Mucosa of descending colon (tissue), 3 donors: ENCODE data around the gene ADH1C. TPM values are rescaled to one million over a fixed set of nuclear protein-coding genes. Genes with fewer than 3 reads are reported as not detected.
"Not testable (repeated sequence)": the region's sequence is repeated elsewhere in the genome, so short reads cannot be mapped to it uniquely, and the experiment has no call there.

ENCODE experiments used
- ATAC-seq: fragments of 200-7000 bp; cut with Tn5 transposase; one replicate; pipeline ENCODE4 v1.9.1; 2020; ENCODE audit warnings: mild to moderate bottlenecking, moderate library complexity
- DNase-seq, 3 donors: peaks; one replicate each; pipeline ENCODE4 v3.0.0-alpha.2; 2020
- H3K36me3 ChIP-seq: fragments of 200-600 bp; one replicate; pipeline ENCODE4 v1.8.0; 2021; ENCODE audit warnings: low read depth, mild to moderate bottlenecking
- H3K4me1 ChIP-seq: fragments of 200-600 bp; one replicate; pipeline ENCODE4 v1.8.0; 2021; ENCODE audit warnings: low read depth, mild to moderate bottlenecking
- H3K4me3 ChIP-seq: fragments of 200-600 bp; one replicate; pipeline ENCODE4 v1.8.0; 2021; ENCODE audit warnings: mild to moderate bottlenecking
- H3K9me3 ChIP-seq: fragments of 200-600 bp; one replicate; pipeline ENCODE4 v1.8.0; 2021; ENCODE audit warnings: mild to moderate bottlenecking
- intact Hi-C, 2 donors: fragments of 100-400 bp; cut with DNase I in 1 of 2; cut with micrococcal nuclease in 1 of 2; formaldehyde crosslinking; loops; one replicate each; pipeline versions ENCODE4 v1.11.0 to v1.11.1; 2022; cut with DNase I, micrococcal nuclease
- total RNA-seq, 3 donors: library from RNA; stranded (reverse); fragmentation: NEBNext Ultra II Directional in 2 of 3; extraction: Animal tissue kit (Norgen Biotek cat#: 25700) in 2 of 3; gene quantifications; one replicate each; pipeline versions ENCODE4 v1.2.1 to v1.2.4, GENCODE V29; 2021 to 2023
- TF ChIP-seq, protein P1 (sequence below): fragments of 200-600 bp; IDR thresholded peaks from one replicate; pipeline ENCODE4 v1.8.0; 2022; ENCODE audit warnings: antibody characterized with exemption, mild to moderate bottlenecking
- donor health status: DM: no; HTN: no; CAD: no; lungs with moderate emphysema.
- donor health status: DM: no; HTN: no; CAD: no.
- donor health status: DM: no; HTN: yes; CAD: no.

Gene ADH1C
- total RNA-seq, 3 donors from 2014 or later = 137 to 502 (median 271) TPM

DNA sequence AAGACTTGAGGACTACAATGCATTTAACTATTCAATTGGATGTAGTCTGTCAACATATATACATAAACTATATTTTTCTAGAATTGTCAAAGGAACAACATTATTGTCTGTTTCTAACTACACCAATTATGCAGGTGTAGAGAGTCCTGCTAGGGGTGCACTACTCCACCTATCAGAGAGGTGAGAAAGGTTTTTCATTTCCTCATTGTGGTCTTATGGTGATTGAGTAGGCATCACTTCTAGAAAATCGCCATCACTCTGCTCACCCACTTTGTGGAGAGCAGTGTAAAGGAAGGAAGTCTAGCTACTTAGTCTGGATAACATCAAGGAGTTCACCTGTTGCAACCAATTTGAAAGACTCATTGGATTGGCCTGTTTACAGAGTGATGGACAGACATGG is 4.4 kb upstream of the ADH1C start:
- peaks cover 3% of the 10 kb centered on the region for H3K36me3 ChIP-seq
- DNase-seq (no peak), ATAC-seq (no peak)
- no peak overlapping the region for H3K4me3 ChIP-seq
- intact Hi-C loops = no loop called here
- H3K4me1 ChIP-seq = peaks cover 8% of the 10 kb centered on the region
- H3K9me3 ChIP-seq = no peaks in the 10 kb centered on the region
- TF ChIP-seq, protein P1, sequence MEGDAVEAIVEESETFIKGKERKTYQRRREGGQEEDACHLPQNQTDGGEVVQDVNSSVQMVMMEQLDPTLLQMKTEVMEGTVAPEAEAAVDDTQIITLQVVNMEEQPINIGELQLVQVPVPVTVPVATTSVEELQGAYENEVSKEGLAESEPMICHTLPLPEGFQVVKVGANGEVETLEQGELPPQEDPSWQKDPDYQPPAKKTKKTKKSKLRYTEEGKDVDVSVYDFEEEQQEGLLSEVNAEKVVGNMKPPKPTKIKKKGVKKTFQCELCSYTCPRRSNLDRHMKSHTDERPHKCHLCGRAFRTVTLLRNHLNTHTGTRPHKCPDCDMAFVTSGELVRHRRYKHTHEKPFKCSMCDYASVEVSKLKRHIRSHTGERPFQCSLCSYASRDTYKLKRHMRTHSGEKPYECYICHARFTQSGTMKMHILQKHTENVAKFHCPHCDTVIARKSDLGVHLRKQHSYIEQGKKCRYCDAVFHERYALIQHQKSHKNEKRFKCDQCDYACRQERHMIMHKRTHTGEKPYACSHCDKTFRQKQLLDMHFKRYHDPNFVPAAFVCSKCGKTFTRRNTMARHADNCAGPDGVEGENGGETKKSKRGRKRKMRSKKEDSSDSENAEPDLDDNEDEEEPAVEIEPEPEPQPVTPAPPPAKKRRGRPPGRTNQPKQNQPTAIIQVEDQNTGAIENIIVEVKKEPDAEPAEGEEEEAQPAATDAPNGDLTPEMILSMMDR = no peak

DNA sequence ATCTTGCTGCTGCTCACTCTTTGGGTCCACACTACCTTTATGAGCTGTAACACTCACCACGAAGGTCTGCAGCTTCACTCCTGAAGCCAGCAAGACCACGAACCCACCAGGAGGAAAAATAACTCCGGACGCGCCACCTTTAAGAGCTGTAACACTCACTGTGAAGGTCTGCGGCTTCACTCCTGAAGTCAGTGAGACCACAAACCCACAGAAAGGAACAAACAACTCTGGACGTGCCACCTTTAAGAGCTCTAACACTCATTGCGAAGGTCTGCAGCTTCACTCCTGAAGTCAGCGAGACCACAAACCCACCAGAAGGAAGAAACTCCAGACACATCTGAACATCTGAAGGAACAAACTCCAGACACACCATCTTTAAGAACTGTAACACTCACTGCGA is 3.6 kb upstream of the ADH1C start:
- H3K36me3 ChIP-seq, DNase-seq, ATAC-seq, H3K9me3 ChIP-seq, intact Hi-C loops, H3K4me3 ChIP-seq, H3K4me1 ChIP-seq: not testable (repeated sequence)

DNA sequence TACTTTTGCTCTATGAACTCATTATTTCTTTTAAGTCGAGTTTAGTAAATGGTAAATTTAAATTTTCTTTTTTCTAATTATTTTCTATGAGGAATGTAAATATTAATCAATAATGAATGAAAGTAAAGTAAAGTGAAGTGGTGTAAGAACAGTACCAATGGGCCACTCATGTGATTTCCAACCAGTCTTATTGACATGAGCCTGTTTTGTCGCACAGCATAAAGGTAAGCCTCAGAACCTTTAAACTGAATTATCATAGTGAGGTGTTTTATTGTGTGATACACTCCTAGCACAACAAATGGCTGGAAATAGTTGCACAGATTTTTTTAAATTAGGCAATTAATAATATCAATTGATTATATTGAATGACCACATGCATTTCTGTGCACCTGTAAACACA is 1.1 kb downstream of the ADH1C start:
- Histone ChIP-seq H3K36me3 (peaks cover 3% of the 10 kb centered on the region), H3K4me3 (peak overlapping the region; percentile 11), H3K9me3 (no peaks in the 10 kb centered on the region), H3K4me1 (peaks cover 8% of the 10 kb centered on the region)
- intact Hi-C loops = no loop called here
- TF ChIP-seq, protein P1 = no peak
- no peak for ATAC-seq
- no peak for DNase-seq

DNA sequence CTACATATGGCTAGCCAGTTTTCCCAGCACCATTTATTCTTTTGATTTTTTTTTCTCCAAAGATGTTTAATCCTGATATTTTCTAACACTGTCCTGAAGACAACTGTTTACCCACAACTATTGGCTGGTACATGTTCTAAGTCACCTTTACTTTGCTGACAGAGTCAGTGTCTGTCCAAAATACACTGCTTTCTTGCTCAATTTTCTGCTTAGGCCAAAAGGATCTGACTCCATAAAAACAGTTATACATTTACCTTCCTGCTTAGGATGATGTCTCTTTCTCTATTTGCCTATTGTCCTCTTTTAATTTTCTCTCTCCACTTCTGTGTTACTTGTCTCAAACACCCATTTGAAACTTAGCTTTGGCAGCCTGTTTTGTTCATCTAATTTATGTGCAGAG is 3.2 kb downstream of the ADH1C start:
- intact Hi-C loops = no loop called here
- no peak for DNase-seq
- TF ChIP-seq, protein P1 = no peak

DNA sequence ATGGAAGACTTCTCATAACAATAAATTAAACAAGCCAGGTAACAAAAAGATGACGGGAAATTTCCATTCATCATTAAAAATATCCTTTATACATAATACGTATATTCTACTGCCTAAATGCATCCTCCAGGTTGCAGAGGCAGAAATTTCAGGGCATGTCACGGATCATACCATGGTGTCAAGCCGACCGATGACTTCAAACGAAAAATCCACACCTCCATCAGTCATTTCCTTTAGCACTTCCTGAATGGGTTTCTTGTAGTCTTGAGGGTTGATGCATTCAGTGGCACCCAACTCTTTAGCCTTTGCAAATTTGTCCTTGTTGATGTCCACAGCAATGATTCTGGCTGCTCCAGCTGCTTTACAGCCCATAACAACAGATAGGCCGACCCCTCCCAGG is 9.9 kb downstream of the ADH1C start:
- ATAC-seq, intact Hi-C loops, H3K4me3 ChIP-seq, H3K36me3 ChIP-seq, H3K9me3 ChIP-seq, H3K4me1 ChIP-seq, DNase-seq: not testable (repeated sequence)

More for the DNA sequence above, 3.2 kb downstream of the ADH1C start:
- H3K4me1 ChIP-seq = peaks cover 8% of the 10 kb centered on the region
- H3K4me3 ChIP-seq = no peak overlapping the region
- ATAC-seq = no peak
- no peaks in the 10 kb centered on the region for H3K9me3 ChIP-seq
- peaks cover 3% of the 10 kb centered on the region for H3K36me3 ChIP-seq

DNA sequence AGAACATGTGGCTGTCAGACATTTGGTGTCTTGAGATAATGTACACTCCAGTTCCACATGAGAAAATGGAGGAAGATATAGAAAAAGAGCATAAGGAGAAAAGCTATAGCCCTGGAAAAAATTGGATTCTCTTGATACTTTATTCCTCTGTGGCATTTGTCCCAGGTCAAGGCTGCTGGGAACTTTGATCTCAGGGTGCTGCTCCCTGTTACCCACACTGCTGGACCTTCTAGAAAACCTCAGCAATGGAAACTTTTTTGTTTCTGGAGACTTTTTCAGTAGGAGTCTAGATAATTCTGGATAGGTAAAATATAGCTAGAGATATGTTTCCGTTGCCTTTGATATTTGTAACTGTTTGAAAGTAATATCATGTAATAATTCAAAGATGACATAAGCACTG is 11.1 kb downstream of the ADH1C start:
- Histone ChIP-seq H3K4me3 (no peak overlapping the region), H3K36me3 (no peaks in the 10 kb centered on the region), H3K4me1 (no peaks in the 10 kb centered on the region), H3K9me3 (no peaks in the 10 kb centered on the region)
- intact Hi-C loops = no loop called here
- DNase-seq (no peak), ATAC-seq (no peak)
- TF ChIP-seq, protein P1 = no peak

DNA sequence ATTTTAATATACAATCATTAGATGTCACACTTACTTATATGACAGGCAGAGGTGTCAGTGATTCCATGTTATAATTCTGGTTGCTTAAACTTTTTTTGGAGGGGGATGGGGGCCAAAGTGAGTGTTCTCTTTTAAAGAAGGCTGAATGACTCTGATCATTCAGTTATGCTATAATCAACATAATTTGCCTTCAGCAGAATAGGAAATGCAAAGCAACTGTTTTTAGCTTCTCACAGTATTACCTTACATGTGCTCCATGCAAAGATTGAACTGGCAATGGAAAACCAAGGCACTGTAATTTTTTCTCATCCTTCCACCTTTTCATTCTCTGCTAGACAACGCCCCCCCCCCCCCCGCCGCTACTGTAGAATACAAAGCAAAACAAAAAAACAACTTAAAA is 13.4 kb downstream of the ADH1C start:
- no peak overlapping the region for H3K4me3 ChIP-seq
- no peaks in the 10 kb centered on the region for H3K36me3 ChIP-seq
- DNase-seq (no peak), ATAC-seq (no peak)
- H3K4me1 ChIP-seq = no peaks in the 10 kb centered on the region
- intact Hi-C loops = no loop called here
- no peaks in the 10 kb centered on the region for H3K9me3 ChIP-seq
- TF ChIP-seq, protein P1 = no peak
